HG03196 (cell line): ENCODE results near the gene ADAM33.

ENCODE experiments used
- ATAC-seq: cut with Tn5 transposase; IDR thresholded peaks from one replicate; pipeline ENCODE4 v1.9.1; 2021; ENCODE audit not compliant: unreplicated experiment

Gene ADAM33

DNA sequence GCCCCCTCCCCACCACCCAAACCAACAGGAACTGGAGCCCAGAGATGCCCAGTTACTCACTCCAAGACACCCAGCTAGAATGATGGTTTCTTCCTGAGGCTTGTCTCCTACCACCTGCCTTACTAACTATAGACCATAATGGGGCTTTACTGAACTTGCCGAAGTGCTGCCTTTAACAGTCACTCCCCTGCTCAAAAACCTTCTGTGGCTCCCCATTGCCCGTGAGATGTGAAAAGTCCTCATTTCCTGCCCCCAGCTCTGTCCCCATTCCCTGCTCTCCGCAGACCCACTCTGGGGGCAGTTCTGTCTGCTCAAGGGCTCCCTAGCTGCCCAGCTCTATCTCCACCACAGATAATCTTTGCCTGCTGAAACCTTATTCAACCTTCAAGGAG lies 25.7 kb upstream of the ADAM33 start:
- ATAC-seq: no peak

DNA sequence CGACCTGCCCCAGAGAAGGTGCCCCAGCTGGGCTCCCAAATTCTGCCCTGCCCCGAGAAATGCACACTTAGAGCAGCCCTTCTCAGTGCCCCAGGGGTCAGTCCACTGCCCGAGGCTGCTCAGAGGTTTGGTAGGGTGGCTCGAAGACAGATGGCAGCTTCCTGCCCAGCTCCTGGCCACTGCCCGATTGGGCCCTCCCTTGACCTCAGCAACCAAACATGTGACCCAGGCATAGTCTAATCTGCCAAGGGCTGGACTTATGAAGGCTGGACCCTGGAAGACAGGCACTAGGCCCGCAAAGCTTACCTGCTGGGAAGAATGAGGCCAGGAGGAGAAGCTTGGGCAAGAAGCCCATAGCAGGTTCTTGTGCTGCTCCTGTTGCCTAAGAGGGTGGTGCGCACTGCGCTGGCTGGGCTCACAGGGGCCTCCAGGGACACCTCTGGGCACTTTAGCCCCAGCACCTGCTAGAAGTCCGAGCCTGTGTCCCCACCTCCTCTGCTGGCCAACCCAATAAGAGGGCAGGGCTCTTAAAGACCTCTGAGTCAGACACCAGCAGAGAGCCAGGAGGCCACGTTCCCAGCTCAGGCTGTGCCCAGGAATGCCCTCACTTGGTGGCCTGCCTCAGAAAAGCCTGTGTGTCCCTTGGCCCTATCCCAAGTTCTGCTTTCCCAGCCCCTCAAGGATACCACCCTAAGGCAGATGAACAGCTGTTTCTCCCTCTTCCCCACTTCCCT lies 25.1 kb upstream of the ADAM33 start:
- ATAC-seq: no peak

DNA sequence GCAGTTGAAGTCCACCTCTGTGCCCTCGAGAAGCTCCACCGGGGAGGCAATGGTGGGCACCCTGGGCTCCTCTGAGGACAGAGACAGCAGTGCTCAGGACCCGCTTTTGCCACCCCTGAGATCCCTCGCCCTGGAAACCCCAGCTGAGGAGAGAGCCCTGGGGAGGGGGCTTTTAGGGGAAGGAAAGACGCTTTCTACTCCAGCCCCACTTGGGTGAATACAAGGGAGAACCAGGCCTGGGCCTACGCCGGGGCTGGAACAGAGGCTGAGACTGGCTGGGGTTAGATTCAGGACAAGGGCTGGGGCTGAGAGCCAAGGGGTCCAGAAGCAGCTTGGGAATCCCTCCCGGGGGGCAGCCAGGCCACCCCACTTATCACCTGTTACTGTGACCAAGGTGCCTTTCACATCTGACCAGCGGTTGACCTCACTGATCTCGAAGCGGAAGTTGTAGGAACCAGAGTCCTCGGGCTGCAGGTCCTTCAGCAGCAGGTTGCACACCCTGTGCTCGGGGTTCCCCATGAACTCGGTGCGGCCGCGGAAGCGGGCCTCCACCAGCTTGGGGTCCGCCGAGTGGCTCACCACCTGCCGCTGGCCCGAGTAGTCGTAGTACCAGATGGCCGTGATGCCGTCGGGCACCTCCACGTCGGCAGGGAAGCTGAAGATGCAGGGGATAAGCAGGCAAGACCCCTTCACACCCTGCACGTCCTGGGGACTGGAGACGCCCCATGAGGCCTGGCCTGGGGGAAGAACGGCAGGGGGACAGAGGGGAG lies 24.3 kb upstream of the ADAM33 start:
- ATAC-seq: no peak

DNA sequence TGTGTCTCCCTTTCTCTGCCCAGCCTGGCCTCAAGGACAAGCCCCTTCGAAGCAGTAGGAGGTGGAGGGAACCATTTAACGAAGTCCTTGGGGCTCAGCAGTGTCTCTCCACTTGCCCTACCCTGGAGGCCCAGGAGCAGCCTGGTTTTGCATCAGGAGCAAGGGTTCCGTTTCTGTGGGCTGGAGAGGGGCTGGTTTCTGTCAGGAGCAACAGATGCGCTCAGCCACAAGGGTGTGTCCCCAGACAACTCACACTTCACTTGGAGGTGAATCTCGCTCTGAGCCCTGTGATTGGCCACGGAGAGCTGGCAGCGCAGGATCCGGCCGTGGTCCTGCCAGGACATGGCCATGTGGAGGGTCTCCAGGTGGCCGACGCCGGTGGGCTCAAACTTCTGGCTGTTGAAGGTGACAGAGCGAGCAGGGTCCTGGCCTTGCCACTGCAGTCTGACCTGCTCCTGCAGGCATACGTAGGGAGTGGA lies 23.7 kb upstream of the ADAM33 start:
- ATAC-seq: no peak

DNA sequence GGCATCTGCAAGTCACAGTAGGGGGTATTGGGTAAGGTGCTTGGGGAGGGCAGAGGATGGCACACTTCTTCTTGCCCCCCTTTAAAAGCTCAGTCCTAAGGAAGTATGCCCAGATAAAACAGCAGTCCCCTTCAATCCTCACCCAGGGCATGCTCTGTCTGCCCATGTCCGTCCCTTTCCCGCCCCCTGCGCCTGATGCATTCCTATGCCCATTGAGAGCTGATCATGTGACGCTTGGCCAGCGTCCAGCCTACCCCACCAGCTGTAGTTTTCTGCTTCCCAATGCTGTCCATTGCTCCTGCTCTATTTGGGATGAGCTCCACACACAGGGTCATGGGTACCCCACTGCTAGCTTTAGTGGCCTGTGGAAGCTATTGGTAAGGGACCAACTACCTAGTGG lies 22.3 kb upstream of the ADAM33 start:
- ATAC-seq: no peak

DNA sequence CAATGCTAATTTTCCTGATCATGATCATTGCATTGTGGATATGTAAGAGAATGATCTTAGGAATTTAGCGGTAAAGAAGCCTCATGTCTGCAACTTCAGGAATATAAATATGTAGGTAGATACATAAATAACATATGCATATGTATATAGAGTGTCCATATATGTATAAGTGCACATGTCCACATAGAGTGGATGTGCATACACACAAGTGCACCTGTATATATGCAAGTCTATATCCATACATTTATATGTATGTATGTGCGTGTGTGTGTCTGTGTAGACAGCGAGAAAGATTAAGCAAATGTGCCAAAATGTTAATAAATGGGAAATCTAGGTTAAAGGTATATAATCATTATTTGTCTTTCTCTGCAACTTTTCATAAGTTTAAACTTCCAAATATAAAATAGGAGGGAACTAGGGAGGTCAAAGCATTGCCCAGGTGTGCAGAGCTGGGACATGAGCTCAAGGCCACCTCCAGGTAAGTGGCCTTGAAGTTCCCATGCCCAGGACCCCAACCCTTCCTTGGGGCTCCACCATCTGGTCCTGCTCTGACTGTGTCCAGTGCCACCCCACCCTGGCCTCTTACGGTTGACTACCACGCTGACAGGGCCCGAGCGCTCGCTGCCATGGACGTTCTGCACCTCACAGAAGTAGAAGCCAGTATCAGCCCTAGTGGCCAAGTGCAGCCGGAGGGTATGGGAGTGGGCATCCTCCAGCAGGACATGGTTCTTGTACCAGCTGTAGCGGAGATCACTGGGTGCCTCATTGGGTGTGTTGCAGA lies 21.0 kb upstream of the ADAM33 start:
- no peak for ATAC-seq

DNA sequence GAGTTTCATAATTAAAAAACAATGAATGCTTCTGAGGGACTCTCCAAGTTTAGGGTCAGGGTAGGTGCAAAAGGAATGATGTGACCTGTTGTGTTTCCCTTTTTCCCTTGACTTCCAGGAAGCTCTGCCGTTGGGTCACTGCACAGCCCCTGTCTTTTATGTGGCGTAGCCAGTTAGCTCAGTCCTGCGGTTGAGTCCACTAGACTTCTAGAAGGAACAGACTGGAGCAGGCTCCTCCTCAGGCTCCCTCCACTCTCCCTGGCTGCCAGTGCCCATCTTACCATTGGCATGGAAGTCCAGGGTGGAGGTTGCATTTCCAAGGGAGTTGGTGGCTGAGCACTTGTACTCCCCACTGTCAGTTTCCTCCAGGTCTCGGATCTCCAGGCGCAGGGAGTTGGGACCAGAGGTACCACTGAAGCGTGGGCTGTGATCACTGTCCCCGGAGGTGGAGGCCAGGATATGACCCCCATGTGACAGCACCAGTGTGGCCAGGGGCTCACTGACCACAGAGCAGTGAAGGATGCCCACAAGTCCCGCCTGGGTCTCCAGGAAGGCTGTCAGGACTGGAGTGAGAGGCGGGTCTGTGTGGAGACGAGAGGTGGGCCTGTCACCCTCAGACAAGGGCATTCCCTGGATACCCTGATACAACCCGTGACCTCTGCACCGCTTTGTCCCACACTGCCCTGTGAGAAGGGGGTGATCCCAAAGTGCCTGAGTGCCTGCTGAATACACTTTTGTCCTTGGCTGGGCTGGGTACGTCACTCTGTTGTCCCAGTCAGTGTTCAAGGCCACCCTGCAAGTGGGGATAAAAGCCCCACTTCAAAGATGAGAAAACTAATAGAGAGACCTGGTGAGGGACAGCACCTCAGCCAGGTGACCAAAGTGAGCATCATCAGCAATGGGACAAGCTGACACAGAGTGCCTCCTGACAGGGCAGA lies 19.5 kb upstream of the ADAM33 start:
- ATAC-seq: no peak

DNA sequence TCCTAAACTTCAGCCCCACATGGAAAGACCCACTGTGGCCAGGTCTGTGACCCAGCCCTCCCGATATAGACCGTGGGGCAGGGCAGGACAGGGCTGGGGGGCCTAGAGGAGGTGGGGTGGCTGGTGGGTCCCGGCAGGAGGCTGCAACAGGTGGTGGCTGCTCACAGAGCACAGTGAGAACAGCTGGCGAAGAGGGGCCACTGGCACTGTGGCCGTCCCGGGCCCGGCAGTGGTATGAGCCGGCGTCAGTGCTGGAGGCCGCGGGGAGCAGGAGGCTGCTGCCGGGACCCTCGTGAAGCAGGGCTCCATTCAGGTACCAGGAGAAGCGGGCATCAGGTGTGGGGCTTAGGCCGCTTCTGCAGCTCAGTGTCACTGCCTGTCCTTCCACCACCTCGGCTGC lies 17.2 kb upstream of the ADAM33 start:
- ATAC-seq: no peak

DNA sequence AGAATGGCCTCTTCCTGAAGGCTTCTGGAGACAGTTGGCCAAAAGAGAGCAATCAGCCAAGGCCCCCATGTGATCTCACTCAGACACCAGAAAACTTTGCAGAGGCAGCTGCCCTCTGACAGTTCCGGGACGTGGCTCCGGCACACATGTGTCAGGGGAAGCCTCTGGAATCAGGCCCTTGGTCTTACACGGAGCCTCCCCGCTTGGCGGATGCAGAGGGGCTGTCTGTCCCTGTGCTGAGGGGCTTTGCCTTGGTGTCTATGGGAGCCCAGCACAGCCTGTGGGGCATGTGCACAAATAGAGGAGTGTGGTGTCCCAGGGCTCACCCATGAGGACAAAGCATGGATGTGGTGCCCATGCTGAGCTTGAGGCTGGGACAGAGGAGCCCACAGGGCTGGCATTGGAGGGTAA lies 16.8 kb upstream of the ADAM33 start:
- ATAC-seq: no peak

DNA sequence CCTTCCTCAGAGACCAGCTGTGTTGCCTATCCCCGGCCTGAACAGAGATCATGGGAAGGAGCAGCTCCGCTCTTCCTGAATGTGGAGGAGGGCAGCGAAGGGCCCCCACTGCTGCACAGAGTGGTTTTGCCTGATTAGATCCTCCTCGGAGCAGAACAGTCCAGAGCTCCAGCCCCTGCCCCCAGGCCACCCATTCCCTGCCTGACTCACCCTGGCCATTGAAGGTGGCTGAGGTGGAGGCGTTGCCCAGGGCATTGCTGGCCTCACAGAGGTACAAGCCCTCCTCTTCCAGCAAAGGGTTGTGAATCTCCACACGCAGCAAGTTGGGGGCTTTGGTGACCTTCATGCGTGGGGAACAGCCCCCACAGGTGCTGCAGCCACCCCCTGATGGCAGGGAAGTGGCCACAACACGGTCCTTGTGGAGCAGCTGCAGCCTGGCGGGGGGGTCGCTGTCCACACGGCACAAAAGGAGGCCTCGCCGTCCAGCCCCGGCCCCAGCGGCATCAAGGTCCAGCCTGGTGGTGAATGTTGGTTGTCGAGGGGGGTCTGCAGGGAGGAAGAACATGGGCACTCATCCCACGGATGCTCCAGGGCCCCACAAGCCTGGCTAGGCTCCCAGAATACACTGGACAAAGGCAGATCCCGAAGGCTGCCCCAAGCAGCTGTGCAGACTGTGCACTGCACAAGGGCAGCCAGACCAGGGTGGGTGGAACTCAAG lies 15.9 kb upstream of the ADAM33 start:
- ATAC-seq: no peak

DNA sequence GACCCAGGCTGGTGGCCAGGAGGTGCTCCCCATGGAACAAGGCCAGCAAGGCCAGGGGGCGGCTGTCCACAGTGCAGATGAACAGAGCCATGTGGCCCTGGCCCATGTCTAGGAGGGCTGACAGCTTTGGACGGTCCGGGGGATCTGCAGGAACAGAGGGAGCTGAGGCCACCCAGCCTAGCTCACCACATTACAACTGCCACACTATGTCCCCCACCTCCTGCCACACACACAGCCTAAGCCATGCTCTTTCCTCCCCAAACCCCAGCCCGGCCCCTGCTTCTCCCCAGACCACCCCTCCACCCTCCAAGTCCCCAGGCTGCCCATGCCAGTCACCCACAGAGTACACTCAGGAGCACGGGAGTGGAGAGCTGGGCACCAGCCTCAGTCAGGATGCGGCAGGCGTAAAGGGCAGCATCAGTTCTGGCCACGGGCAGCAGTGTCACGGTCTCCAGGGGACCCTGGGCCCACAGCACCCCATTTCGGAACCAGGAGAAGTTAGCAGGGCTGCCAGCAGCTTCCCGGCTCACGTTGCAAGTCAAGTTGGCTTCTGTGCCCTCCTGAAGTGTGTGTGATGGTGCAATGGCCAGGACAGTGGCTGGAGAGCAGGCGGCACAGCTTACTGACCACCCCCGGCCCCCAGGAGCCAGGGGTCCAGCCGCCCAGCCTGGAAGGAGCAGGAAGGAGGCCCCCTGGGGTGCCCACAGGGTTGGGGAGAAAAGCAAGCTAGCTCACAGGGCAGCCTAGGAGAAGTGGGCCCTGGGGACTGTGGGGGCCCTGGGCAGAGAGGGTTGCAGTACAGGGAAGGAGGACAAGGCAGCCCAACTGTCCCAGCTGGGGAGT lies 15.2 kb upstream of the ADAM33 start:
- ATAC-seq: no peak

DNA sequence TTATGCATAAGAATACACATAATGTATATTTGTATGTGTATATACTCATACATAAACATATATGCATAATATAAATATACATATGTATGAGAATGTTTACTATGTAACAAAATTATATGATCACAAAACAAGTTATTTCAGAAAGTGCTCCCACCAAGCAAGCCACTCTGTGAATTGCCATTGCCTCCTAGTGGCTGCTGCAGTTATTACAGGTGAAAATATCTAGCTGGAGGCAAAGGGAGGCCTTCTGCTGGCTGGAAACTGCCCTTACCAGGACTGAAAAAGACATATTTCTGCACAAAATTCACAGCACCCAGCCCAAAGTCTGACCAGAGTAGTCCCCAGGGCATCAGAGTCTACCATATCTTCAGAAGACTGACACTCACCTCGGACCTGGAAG lies 14.4 kb upstream of the ADAM33 start:
- ATAC-seq: no peak

DNA sequence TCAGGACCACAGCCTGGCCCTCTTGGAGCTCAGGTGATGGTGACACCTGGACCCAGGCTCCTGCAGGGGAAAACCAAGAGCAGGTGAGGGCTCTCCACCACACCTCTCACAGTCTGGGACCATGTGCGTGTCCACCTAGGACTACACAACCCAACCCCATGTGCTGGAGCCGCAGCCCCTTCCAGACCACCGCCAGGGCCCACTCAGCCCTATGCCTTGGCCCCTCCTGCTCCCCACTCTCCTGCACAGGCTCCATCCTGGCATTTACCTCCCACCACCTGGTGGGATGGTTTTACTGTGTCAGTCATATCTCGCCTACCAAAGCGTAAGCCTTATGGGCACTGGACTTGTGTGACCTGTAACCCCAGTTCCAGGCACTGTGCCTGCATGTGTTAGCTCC lies 13.1 kb upstream of the ADAM33 start:
- no peak for ATAC-seq

DNA sequence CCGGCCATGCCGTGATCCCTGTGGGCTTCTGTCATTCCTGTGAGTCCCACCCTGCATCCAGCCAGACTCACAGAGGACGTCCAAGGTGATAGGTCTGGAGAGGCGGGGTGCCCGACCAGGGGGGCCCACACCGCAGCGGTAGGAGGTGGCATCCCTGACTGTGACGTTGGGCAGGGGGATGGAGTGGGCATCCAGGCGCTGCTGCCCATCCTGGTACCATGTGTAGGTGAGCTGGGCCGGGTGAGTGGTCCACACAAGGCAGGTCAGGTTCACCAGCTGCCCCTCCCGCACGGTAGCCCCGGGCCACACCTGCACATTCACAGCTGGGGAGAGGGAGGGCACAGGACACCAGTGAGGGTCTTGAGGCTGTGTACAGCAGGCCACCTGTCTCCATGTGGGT lies 11.6 kb upstream of the ADAM33 start:
- ATAC-seq: no peak

DNA sequence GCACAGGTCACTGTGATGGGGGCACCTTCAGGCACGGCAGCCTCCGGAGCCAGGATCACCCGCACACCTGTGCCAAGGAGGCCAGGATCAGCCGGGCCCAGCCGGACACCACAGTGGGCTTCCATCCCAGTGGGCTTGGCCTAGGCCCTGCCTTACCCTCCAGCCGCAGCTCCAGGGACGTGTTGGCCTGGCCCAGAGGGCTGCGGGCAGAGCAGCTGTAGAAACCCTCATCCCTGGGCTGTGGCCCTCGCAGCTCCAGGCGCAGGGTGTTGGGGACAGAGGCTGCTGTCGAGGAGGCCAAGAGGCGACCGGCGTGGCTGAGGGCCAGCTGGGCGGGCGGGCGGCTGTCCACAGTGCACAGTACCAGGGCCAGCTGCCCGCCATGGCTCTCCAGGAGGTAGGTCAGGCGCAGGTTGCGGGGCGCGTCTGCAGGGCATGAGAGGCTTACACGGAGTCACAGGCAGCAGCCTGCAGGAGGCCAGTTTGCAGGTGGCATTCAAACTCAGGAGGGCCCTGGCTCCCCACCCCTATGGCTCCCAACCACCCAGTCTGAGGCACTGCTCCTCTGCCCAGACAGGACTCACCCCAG lies 11.0 kb upstream of the ADAM33 start:
- no peak for ATAC-seq

DNA sequence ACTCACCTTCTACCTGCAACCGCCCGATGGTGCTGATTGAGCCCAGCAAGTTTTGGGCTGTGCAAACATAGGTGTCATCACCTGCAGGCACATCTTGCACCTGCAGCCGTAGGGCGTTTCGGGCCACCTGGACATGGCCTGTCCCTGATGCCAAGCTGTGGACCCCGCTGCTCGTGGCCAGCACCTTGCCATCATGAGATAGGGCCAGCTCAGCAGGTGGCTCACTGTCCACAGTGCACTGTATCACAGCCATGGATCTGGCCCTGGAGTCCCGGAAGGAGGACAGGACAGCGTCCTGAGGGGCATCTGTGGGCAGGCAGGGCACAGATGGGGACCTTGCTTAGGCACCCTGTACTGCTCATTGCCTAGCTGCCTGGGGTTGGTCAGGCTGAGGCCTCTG lies 10.1 kb upstream of the ADAM33 start:
- ATAC-seq: no peak

DNA sequence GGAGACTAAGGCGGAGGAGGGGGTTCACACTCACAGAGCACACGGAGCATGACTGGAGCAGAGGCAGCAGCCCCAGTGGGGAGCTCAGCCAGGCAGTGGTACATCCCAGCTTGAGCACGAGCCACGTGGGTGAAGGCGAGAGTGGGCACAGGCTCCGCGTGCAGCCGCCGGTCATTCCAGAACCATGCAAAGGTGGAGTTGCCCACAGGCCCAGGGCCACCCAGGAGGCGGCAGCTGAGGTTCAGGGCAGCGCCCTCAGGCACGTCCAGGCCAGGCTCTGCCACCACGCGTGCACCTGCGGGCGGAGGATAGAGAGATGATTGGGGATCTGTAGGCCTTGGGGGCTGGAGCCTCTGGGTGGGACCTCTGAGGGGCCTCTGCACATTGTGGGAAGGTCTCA lies 9.5 kb upstream of the ADAM33 start:
- no peak for ATAC-seq

DNA sequence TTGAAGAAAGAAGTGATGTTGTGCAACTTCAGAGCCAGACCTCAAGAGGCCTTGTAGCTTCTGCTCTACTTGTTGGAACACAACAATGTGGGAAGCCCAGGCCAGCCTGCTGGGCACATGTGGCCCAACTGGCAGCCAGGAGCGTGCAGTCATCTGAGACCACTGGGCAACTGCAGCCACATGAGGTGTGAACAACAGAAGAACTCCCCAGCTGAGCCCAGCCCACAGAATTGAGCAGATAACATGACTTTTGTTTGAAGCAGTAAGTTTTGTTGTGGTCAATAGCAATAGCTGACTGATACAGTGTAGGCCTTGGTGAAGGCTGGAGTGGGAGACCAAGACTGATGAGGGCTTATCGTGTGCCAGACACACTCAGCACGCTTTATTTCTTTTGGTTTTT lies 8.6 kb upstream of the ADAM33 start:
- no peak for ATAC-seq

DNA sequence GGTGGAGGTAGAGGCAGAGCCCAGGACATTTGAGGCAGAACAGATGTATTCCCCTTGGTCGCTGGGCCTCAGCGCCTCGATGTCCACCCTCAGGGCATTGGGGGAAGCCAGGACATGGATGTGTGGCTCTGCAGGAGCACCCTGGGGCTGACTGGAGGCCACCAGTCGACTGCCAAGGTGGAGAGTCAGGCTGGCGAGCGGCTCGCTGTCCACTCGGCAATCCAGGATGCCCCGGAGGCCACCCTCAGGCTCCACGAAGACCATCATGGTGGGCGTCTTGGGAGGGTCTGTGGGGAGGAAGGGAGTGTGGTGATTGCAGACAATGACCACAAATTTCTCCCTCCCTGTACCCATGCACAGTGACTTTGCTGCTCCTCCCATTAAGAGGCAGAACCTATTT lies 8.2 kb upstream of the ADAM33 start:
- no peak for ATAC-seq
